SKM-1 treated with dmso at 0.1 percent for 144 hours (cell line): Measurements from ENCODE around the gene NEDD4L.
"Not testable (repeated sequence)": the region's sequence is repeated elsewhere in the genome, so short reads cannot be mapped to it uniquely, and the experiment has no call there.

Source experiments
- DNase-seq: peaks from one replicate; lab custom pipeline; 2025; ENCODE audit not compliant: unreplicated experiment; lab: John Stamatoyannopoulos, UW

The NEDD4L gene

GRCh38 chr18:58257461-58257860, 213.4 kb downstream of the NEDD4L start:
- DNase-seq: no peak

- no peak for DNase-seq
Measured at GRCh38 chr18:58258692-58259342, 214.8 kb downstream of the NEDD4L start.

GRCh38 chr18:58263055-58263957, 219.3 kb downstream of the NEDD4L start:
- no peak for DNase-seq

- DNase-seq: no peak
Measured at GRCh38 chr18:58264075-58264474, 220.0 kb downstream of the NEDD4L start.

- DNase-seq: no peak
Measured at GRCh38 chr18:58264840-58265239, 220.8 kb downstream of the NEDD4L start.

- not testable (repeated sequence) for DNase-seq
Measured at GRCh38 chr18:58265489-58265888, 221.5 kb downstream of the NEDD4L start.

GRCh38 chr18:58266291-58266690, 222.3 kb downstream of the NEDD4L start:
- DNase-seq: no peak

- DNase-seq: no peak
Measured at GRCh38 chr18:58267493-58267892, 223.5 kb downstream of the NEDD4L start.

- DNase-seq: no peak
Measured at GRCh38 chr18:58268849-58269248, 224.8 kb downstream of the NEDD4L start.

GRCh38 chr18:58269931-58270330, 225.9 kb downstream of the NEDD4L start:
- DNase-seq: no peak

- DNase-seq: no peak
Measured at GRCh38 chr18:58270396-58270795, 226.4 kb downstream of the NEDD4L start.

GRCh38 chr18:58271770-58272169, 227.7 kb downstream of the NEDD4L start:
- no peak for DNase-seq

- no peak for DNase-seq
Measured at GRCh38 chr18:58272209-58272608, 228.2 kb downstream of the NEDD4L start.

- no peak for DNase-seq
Measured at GRCh38 chr18:58272779-58273435, 228.9 kb downstream of the NEDD4L start.

- no peak for DNase-seq
Measured at GRCh38 chr18:58275176-58275575, 231.2 kb downstream of the NEDD4L start.

- DNase-seq: no peak
Measured at GRCh38 chr18:58276789-58277739, 233.0 kb downstream of the NEDD4L start.

GRCh38 chr18:58279504-58280175, 235.6 kb downstream of the NEDD4L start:
- DNase-seq: no peak

- DNase-seq: no peak
Measured at GRCh38 chr18:58280191-58280590, 236.2 kb downstream of the NEDD4L start.

- not testable (repeated sequence) for DNase-seq
Measured at GRCh38 chr18:58282872-58283271, 238.8 kb downstream of the NEDD4L start.
